T-helper 1 cell treated with Interleukin-12 subunit alpha and Interleukin-12 subunit beta and Interleukin-4 antibody, amounts not matched to agents 30 μg/mL and 1 μg/mL, for 36 hours (primary cell): ENCODE measurements around the gene MCRIP2.

ENCODE experiments used
- H3K27ac Mint-ChIP-seq: one replicate; pipeline ENCODE4 v1.8.0; 2021; ENCODE audit warnings: mild to moderate bottlenecking, mixed read lengths
- H3K27me3 Mint-ChIP-seq: one replicate; pipeline ENCODE4 v1.8.0; 2021; ENCODE audit warnings: low read depth, mixed read lengths
- H3K36me3 Mint-ChIP-seq: one replicate; pipeline ENCODE4 v1.8.0; 2021; ENCODE audit warnings: low read depth, mixed read lengths
- H3K4me1 Mint-ChIP-seq: one replicate; pipeline ENCODE4 v1.8.0; 2021; ENCODE audit warnings: low read depth, mixed read lengths
- H3K4me3 Mint-ChIP-seq: one replicate; pipeline ENCODE4 v1.8.0; 2021; ENCODE audit warnings: mild to moderate bottlenecking, moderate library complexity, mixed read lengths
- H3K9me3 Mint-ChIP-seq: one replicate; pipeline ENCODE4 v1.8.0; 2021; ENCODE audit warnings: mixed read lengths

MCRIP2 gene

GRCh38 chr16:693766-694165 is 52.1 kb downstream of the MCRIP2 start:
- Mint-ChIP-seq H3K9me3 (peaks cover 4% of the 10 kb centered on the region), H3K27me3 (peaks cover 20% of the 10 kb centered on the region), H3K4me3 (no peak overlapping the region), H3K36me3 (peaks cover 1% of the 10 kb centered on the region), H3K4me1 (peaks cover 12% of the 10 kb centered on the region), H3K27ac (no peak overlapping the region)

DNA sequence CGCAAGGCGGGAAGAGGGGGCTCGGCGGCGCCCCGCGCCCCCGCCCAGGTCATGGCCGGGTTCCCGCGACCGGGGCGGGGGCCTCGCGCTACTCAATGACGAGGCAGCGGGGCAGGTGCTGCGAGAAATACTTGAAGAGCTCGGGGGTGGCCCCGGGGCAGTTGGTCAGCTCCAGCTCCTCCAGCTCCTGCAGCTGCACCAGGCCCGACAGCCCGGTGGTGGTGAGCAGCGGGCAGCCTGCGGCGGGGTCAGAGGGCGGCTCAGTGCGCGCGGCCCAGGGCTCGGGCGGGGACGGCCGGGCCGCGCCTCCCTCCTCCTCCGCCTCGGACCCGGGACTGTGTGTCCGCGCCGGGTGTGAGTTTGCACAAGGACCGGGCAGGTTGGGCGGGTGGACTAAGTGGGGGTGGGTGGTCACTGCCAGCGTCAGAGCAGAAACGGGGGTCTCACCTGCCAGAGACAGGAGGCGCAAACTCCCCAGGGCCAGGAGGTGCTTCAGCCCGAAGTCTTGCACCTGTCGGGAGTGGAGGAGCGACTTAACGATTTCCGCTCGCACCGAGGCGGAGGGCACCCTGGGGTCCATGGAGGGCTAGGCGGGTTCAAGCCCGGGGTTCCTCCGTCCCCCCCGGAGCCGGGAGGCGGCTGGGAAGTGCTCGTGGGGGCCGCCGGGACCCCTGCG is 52.7 kb downstream of the MCRIP2 start:
- H3K9me3 Mint-ChIP-seq: peaks cover 4% of the 10 kb centered on the region
- peak overlapping the region; percentile 36 for H3K27ac Mint-ChIP-seq
- H3K4me1 Mint-ChIP-seq: peaks cover 12% of the 10 kb centered on the region
- peak overlapping the region; percentile 34 for H3K4me3 Mint-ChIP-seq
- peaks cover 20% of the 10 kb centered on the region for H3K27me3 Mint-ChIP-seq
- peaks cover 1% of the 10 kb centered on the region for H3K36me3 Mint-ChIP-seq

- peaks cover 20% of the 10 kb centered on the region for H3K27me3 Mint-ChIP-seq
- H3K4me3 Mint-ChIP-seq: no peak overlapping the region
- H3K27ac Mint-ChIP-seq: no peak overlapping the region
- H3K4me1 Mint-ChIP-seq: peaks cover 10% of the 10 kb centered on the region
- peaks cover 1% of the 10 kb centered on the region for H3K36me3 Mint-ChIP-seq
- H3K9me3 Mint-ChIP-seq: peaks cover 4% of the 10 kb centered on the region
Observed at GRCh38 chr16:694863-695354, 53.3 kb downstream of the MCRIP2 start.

DNA sequence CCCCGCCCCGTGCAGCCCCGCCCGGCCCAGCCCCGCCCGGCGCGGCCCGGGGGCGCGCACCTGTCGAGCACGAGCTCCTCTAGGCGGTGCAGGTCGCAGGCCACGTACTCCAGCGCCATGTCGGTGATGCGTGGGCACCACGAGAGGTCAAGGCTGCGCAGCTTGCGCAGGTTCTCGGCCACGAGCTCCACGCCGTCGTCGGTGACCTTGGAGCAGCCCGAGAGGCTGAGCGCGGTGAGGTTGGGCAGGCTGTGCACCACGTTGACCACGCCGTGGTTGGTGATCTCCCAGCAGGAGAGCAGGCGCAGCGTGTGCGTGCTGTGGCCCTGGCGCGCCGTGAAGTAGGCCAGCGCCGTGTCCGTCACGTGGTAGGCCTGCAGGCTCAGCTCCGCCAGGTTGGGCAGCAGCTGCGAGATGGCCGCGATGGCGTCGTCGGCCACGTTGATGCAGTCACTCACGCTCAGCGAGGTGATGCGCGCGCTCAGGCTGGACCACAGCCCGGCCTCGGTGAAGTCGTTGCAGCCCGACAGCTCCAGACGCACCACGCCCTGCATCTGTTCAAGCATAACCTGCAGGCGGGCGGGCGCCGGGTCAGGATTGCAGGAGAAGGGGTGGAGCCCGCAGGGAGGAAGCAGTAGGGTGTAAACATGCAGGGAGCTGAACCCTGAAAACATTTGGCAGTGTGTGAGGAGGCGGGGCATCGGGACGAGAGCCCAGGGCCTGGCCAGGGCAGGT is 53.9 kb downstream of the MCRIP2 start:
- Mint-ChIP-seq H3K36me3 (peaks cover 1% of the 10 kb centered on the region), H3K9me3 (peaks cover 4% of the 10 kb centered on the region), H3K27ac (peak overlapping the region; percentile 68), H3K27me3 (peaks cover 24% of the 10 kb centered on the region), H3K4me3 (peak overlapping the region; percentile 75), H3K4me1 (peaks cover 10% of the 10 kb centered on the region)
